Measurements from ENCODE around the gene SYT15.
"Not testable (repeated sequence)": the region's sequence is repeated elsewhere in the genome, so short reads cannot be mapped to it uniquely, and the experiment has no call there.

DNA sequence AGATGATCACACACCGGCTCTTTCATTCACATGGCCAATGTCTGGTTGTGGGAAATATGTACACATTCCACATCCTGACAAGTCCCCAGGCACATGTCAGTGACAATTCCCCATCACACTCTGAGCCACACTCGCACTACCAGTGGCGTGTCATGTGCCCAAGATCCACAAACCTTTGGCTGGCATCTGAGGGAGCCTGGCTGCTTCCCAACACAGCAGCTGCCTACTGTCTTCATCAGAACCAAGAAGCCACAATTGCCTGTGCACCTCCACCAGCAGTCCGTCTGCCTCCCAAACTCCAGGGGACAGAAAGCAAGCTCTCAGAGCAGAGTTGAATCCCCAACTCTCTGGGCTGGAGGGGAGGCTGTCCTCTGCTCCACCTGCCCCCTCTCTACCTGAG lies 6.2 kb upstream of the SYT15 start:
- not testable (repeated sequence) for TF ChIP-seq CTCF (IDR thresholded peaks at IDR 0.05; ENCODE audit: insufficient read depth, low read length)
- TF ChIP-seq, protein P1, sequence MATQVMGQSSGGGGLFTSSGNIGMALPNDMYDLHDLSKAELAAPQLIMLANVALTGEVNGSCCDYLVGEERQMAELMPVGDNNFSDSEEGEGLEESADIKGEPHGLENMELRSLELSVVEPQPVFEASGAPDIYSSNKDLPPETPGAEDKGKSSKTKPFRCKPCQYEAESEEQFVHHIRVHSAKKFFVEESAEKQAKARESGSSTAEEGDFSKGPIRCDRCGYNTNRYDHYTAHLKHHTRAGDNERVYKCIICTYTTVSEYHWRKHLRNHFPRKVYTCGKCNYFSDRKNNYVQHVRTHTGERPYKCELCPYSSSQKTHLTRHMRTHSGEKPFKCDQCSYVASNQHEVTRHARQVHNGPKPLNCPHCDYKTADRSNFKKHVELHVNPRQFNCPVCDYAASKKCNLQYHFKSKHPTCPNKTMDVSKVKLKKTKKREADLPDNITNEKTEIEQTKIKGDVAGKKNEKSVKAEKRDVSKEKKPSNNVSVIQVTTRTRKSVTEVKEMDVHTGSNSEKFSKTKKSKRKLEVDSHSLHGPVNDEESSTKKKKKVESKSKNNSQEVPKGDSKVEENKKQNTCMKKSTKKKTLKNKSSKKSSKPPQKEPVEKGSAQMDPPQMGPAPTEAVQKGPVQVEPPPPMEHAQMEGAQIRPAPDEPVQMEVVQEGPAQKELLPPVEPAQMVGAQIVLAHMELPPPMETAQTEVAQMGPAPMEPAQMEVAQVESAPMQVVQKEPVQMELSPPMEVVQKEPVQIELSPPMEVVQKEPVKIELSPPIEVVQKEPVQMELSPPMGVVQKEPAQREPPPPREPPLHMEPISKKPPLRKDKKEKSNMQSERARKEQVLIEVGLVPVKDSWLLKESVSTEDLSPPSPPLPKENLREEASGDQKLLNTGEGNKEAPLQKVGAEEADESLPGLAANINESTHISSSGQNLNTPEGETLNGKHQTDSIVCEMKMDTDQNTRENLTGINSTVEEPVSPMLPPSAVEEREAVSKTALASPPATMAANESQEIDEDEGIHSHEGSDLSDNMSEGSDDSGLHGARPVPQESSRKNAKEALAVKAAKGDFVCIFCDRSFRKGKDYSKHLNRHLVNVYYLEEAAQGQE (IDR thresholded peaks at IDR 0.05; ENCODE audit: insufficient replicate concordance, low read depth) = not testable (repeated sequence)

Measured in HL-60 (cell line).